Ovary (tissue), 3 donors: ENCODE measurements around the gene ZNF556.

Source experiments
- CTCF ChIP-seq, 3 donors: fragments of 450-650 bp in 2 of 3; fragments of 200-600 bp in 1 of 3; IDR thresholded peaks; one replicate each; pipeline versions ENCODE4 v1.5.1 to v1.8.0; 2016 to 2022; ENCODE audit warnings: antibody characterized with exemption in 3 of 3, mild to moderate bottlenecking in 1 of 3
- EP300 ChIP-seq: sonication (generic); formaldehyde crosslinking; IDR thresholded peaks from one replicate; pipeline ENCODE4 v1.6.1; 2017; ENCODE audit warnings: antibody characterized with exemption
- POLR2A ChIP-seq: fragments of 450-650 bp; IDR thresholded peaks from one replicate; pipeline ENCODE4 v1.6.1; 2017; ENCODE audit warnings: antibody characterized with exemption, mild to moderate bottlenecking, moderate library complexity
- donor health status: DM: no; HTN: no; CAD: no.

GRCh38 chr19:2847507-2847906 is 19.6 kb upstream of the ZNF556 start:
- TF ChIP-seq CTCF (IDR thresholded peaks at IDR 0.05) = no peak
- TF ChIP-seq POLR2A = no peak
- no peak for TF ChIP-seq EP300
